GM21737 (cell line): ENCODE measurements around the gene KMT2C.
"Not testable (repeated sequence)": the region's sequence is repeated elsewhere in the genome, so short reads cannot be mapped to it uniquely, and the experiment has no call there.

ENCODE experiments used
- ATAC-seq: cut with Tn5 transposase; IDR thresholded peaks from one replicate; pipeline ENCODE4 v1.9.1; 2021; ENCODE audit warnings: mild to moderate bottlenecking, moderate library complexity; ENCODE audit not compliant: unreplicated experiment

Gene KMT2C

DNA sequence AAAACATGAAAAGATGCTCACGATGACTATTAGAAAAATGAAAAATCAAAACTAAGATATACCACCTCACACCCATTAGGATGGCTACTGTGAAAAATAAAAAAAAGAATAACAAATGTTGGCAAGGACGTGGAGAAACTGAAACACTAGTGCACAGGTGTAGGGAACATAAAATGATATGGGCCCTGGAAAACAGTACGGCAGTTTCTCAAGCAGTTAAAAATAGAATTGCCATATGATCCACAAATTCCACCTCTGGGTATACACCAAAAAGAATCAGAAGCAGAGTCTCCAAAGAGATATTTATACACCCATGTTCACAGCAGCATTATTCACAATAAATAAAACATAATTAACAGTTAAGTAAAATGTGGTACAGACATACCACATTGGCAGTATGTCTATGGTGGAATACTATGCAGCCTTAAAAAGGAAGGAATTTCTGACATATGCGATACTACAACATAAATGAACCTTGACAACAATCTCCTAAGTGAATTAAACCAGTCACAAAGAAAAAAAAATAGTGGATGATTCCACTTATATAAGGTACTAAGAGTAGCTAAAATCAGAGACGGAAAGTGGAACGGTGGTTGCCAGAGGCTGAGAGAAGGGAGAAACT lies 69.7 kb downstream of the KMT2C start:
- no peak for ATAC-seq

DNA sequence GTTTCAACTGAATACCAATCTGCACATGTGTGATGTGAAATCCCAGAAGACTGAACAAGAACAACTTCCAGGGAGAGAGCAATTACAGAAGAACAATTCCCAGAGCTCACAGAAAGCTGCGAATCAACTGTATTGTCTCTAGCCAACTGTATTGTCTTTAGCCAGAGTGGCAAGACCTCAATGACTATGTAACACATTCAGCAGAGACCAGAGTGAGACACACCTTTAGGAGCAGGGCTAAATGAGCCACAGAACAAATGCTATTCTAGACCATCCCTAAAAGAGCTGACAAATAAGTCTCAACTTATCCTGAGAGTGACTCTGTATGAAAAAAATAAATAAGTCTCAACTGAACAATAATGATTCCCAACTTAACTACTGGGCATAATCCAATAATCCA lies 72.0 kb downstream of the KMT2C start:
- ATAC-seq: no peak

DNA sequence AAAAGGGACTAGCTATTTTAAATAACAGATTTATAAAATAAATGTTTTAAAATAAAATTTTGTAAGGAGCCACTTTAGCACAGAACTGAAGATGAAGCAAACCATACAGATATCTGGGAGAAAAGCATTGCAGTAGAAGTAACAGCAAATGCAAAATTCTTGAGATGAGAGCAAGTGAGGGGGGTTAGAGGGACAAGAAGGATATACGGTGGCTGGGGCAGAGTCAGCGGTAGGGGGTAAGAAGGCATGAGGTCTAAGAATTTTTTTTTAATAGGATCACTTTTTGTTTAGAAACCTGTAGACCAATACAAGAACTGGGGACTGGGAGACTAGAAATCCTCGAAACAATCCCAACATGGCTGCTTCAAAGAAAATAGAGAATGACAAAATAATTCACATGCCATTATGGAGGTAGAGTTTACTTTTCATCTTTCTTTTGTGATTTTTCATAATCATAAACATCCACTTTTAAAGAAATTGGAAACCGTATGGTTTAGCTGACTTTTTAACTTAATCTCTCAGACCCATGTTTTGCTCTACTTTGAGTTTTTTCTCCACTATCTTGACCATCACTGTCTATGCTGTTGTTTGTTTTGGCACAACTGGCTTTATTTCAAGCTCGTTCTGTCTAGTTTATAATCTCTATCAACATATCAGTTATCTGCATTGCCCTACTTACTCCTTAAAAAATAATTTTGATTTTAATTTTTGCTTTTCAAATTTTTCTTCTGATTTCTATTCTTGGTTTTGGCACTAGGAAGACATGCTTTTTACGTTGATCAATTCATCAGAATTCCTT lies 73.5 kb downstream of the KMT2C start:
- no peak for ATAC-seq

- no peak for ATAC-seq
Measured at GRCh38 chr7:152355474-152356057, 80.2 kb downstream of the KMT2C start.

- no peak for ATAC-seq
Measured at GRCh38 chr7:152354061-152354460, 81.7 kb downstream of the KMT2C start.

DNA sequence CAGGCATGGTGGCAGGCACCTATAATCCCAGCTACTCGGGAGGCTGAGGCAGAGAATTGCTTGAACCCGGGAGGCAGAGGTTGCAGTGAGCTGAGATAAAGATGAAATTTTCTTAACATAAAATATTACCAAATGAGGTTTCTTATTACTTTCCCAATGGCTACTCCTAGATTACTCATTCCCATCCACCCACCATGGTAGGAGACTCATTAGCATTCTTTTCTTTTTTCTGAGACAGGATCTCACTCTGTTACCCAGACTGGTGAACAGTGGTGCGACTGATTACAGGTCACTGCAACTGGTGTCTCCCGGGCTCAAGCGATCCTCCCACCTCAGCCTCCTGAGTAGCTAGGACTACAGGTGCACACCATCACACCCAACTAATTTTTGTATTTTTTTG lies 82.5 kb downstream of the KMT2C start:
- ATAC-seq: not testable (repeated sequence)

- ATAC-seq: not testable (repeated sequence)
Measured at GRCh38 chr7:152351747-152352146, 84.1 kb downstream of the KMT2C start.

DNA sequence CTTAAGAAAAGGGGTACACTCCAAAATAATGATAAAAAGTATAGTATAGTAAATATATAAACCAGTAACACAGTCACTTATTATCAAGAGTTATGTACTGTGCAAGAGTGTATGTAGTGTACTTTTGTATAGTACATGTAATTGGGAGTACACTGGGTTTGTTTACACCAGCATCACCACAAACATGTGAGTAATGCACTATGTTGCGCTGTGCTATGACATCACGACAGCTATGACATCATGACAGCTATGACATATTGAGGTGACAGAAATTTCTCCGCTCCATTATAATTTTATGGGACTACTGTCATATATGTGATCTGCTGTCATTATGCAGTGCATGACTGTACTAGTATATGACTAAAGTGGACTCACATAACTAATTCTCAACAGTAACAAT lies 84.6 kb downstream of the KMT2C start:
- no peak for ATAC-seq

GRCh38 chr7:152347888-152348287 lies 87.9 kb downstream of the KMT2C start:
- no peak for ATAC-seq

- ATAC-seq: no peak
Measured at GRCh38 chr7:152344253-152344652, 91.5 kb downstream of the KMT2C start.

DNA sequence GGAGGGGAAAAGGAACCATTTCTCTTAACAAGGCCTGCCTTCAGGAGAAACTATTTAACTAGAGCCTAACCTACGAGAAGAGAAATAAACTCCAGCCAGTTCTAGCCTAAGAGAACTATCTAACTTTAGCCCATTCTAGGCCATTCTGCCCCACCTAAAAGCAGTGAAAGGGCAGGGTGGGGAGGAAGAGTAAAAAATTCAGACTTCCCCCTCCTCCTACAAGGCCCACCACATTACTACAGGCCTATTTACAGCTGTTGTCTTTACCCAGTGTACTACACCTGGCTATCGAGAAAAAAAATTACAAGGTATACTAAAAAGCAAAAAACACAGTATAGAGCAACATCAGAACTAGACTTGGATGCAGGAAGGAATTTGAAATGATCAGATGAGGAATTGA lies 93.0 kb downstream of the KMT2C start:
- ATAC-seq: no peak

DNA sequence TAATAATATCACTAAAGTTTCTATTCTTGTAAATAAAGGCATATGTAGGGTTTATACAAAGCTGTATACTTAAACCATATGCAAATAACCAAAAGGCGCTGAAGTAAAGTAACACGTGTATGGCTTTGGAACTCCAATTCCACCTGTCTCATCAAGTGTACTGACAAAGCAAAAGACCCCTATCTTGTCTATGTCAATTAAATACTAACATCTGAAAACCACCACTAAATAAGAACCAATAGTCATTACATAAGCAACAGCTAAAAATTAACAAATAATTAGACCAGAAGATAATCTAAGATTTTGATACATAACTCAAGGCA lies 93.9 kb downstream of the KMT2C start:
- ATAC-seq: no peak

- peak; percentile 55 for ATAC-seq
Measured at GRCh38 chr7:152341039-152341913, 94.5 kb downstream of the KMT2C start.

DNA sequence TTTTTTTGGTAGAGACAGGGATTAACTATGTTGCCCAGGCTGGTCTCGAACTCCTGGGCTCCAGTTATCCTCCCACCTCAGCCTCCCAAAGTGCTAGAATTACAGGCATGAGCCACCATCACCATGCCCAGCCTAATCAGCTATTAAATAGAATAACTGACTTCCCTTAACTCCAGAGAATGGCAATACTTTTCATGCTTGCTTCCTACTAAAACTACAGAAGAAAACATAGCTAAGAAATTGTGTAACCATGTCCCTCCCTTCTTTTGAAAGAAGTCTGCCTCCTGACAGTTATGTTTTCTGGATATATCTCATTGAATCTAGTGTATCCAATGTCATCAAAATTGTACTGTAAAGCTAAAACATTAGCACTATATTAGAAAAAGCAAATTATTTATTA lies 95.6 kb downstream of the KMT2C start:
- ATAC-seq: no peak

DNA sequence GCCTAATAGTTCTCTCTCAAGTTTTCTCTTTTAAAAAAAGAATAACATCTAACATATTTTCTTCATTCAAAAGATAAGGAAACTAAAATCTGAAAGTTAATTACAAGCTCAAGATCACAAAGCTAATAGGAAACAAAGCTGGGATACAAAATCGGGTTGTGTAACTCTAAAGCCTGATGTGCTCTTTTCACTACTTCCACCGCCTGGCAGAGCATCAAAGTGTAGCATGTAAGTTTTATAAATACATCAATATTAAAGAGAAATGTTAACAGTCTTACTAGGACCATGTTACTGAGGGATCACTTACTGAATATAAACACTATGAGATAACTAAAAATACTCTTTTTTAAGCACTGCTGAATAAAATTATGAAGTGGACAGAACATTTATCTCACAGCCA lies 97.2 kb downstream of the KMT2C start:
- no peak for ATAC-seq

- ATAC-seq: no peak
Measured at GRCh38 chr7:152336754-152337368, 98.9 kb downstream of the KMT2C start.

- ATAC-seq: no peak
Measured at GRCh38 chr7:152335900-152336571, 99.8 kb downstream of the KMT2C start.

- no peak for ATAC-seq
Measured at GRCh38 chr7:152333134-152333533, 102.7 kb downstream of the KMT2C start.

- ATAC-seq: no peak
Measured at GRCh38 chr7:152330827-152331226, 105.0 kb downstream of the KMT2C start.

DNA sequence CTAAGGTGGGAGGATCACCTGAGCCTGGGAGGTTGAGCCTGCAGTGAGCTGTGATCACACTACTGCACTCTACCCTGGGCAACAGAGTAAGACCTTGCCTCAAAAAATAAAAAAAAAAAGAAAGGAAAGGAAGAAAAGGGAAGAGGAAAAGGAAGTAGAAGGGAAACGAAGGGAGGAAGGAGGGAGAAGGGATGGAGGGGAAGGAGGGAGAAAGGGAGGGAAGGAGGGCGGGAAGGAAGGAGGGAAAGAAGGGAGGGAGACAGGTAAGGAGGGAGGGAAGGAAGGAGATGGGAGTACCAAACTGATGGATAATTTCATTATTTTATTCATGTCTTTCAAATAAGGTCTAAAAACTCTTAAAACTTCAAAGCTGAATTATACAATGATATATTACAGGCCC lies 106.3 kb downstream of the KMT2C start:
- no peak for ATAC-seq
